NCI-H1417 treated with DMSO at 0.1 percent for 48 hours (cell line): ENCODE data around the gene CEBPA.

Experiments used
- DNase-seq: peaks from one replicate; lab custom pipeline; 2025; lab: John Stamatoyannopoulos, UW

The CEBPA gene

DNA sequence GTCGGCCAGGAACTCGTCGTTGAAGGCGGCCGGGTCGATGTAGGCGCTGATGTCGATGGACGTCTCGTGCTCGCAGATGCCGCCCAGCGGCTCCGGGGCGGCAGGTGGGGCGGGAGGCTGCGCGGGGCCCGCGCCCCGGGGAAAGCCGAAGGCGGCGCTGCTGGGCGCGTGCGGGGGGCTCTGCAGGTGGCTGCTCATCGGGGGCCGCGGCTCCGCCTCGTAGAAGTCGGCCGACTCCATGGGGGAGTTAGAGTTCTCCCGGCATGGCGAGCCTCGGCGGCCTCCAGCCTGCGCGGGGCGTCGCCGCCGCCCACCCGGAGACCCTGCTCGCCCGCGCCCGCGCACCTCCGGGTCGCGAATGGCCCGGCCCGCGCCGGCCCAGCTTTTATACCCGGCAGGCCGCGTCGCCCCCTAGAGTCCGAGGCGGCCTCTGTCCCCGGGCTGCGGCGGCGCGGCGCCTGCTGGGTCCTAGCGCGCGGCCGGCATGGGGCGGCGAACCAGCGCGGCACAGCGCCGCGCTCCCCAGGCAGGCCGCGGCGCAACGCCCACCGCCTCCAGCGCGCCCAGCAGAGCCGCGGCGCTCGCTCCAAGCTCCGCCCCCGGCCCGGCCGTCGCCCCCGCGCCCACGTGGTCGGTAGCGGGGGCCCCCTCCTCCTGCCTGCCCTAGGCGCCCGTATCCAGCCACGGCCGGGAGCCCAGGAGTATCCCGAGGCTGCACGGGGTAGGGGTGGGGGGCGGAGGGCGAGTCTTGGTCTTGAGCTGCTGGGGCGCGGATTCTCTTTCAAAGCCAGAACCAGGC is at the start of gene CEBPA:
Gene CEBPA, minus strand, starts transcription at position 360 of the 799 bp plus-strand sequence. Its CDS starts 120 bp downstream, at position 240.
- DNase-seq, result no peak

DNA sequence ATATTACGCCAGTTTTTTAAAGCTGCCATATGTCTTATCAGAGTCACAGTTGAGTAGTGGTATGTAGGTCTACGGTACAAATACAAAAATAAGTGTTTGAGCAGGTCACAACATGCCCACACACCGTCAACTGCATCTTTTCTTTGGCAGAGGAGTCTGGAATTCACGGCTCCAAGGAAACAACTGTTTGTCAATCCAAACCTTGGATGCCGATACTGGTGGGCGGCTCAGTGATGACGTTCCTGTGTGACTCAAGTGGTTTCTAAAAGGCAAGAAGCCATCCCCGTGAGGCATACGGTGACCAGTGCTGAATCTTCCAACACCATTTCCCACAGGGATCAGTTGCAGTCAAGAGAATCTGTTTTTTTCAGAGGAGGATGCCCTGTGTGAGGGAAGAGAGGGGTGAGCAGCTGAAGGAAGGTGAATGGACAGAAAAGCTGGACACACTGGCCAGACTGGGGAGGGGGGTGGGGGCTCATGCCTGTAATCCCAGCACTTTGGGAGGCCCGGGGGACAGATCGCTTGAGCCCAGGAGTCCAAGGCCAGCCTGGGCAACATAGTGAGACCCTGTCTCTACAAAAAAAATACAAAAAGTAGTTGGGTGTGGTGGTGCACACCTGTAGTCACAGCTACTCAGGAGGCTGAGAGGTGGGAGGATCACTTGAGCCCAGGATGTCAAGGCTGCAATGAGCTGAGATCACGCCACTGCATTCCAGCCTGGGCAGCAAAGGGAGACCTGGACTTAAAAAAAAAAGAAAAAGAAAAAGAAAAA is 48.4 kb upstream of the CEBPA start:
- no peak for DNase-seq

DNA sequence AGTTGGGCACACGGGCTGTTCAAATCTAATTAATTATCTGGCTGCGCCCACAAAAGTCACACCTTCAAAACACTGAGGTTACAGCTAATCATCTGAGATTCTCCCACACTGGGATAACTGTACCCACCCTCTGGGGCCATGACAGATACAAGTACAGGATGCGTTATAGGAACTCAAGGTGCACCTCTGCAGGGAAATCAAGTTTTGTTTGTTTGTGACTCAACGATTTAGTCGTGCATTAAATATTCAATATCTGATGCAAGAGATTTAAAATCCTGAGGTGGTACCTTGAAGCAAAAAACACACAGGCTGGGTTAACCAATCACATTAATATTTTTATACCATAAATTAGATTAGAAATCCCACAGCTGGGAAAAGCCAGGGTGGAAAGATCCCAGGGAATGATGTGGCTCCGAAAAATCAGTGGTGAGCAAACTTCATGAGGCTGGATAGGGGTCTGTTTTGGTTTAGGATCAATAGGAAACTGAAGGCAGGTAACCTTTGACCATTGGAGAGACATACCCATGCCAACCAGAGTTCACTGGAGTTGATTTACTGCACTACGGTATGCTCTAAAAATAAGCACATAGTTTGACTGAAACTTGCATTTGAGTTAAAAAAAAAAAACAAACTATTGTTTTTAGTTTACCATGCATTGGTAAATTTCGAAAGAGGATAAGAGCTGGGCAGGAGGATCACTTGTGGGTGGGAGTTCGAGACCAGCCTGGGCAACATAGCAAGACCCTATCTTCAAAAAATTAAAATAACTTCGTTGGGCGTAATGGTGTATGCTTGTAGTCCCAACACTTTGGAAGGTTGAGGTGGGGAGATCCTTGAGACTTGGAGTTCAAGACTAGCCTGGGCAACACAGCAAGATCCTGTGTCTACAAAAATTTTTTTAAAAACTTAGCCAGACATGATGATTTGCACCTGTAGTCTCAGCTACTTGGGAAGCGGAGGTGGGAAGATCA is 47.3 kb upstream of the CEBPA start:
- no peak for DNase-seq

DNA sequence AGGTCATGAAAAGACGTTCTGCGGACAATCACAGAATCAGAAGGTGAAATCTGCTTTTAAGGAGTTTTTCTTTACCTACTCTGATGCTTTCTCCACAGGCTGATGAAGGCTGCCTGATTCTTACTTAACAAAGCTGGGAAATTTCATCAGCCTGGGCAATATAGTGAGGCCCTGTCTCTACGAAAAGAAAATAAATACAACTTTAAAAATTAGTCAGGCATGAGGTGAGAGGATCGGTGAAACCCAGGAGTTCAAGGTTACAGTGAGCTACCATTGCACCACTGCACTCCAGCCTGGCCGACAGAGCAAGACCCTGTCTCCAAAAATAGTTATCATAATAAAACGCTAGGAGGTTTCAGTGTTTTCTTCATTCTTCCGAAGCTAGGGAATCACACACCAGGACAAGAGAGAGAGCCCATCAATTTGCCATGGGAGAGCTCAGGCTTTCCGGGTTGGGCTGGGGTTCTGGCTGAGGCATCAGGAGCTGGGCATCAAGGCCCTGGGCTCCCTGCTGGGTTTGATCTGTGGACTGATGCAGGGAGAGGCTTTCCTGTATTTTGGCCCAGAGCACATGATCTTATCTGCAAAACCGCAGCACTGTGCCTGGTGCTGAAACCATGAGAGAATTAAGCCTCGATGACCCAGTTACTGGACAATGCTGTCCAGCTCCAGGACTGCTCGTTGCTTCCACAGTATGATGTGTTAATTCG is 46.1 kb upstream of the CEBPA start:
- no peak for DNase-seq

DNA sequence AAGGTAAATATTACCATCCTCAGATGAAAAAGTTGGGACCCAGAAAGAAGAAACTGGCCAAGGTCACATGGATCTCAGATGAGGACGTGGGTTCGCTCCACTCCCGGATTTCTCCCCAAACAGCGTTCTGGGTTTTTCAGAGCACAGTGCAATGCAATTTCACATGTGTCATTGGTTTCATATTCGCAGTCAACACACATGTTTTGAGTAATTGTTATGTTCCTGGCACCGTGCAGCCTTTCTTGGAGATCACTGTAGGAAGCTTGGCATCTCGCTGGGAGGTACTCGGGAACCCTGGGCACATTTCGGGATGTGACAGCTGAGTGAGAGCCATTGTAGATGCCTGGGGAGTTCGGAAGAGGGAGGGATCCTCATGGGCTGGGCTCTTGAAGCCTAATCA is 45.0 kb upstream of the CEBPA start:
- DNase-seq, result no peak

DNA sequence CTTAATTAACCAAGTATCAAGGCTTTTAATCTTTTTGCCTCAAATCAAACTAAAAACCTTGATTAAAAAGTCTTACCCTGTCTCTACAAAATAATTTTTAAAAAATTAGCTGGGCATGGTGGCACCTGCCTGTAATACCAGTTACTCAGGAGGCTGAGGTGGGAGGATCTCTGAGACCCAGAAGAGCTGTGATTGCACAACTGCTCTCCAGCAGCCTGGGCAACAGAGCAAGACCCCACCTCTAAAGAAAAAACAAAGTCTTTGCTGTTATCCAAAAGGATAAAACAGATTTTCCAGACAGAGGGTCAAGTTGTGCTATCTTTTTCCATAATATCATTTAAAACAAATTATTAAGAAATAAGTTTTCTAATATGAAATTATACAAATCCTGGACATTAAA is 44.3 kb upstream of the CEBPA start:
- DNase-seq, result no peak

GRCh38 chr19:33345163-33345562 is 42.8 kb upstream of the CEBPA start:
- DNase-seq, result no peak

- no peak for DNase-seq
Measured at GRCh38 chr19:33344573-33344925, 42.2 kb upstream of the CEBPA start.

DNA sequence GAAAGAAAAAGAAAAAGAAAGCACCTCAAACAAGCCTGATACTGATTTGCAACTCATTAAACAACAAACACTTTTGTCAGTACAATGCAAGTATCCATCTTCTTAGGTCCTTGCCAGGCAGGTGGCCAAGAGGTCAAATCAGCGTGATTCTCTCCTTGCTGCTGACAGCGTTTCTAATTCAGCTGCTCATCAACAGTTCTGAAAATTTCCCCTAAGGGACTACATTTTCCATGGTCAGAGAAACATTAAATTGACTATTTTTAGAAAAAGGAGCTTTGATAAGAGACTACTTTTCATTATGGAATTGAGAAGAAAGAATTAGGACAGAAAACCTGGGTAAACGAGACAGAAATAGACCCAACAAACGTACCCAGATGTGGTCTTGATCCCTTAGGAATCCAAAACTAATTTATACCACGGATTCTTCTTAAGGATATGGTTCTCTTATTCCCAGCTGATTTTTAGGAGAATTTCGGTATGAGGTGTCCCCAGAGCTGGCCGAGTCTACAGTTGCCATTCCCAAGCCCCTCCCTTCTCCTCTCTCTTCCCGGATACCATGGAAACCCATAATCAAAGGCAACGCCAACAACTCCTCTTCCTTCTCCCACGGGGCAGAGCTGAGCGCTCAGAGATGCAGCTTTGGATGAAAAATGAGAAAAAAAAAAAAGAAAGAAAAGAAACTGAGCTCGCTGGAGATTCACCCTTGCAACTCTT is 41.7 kb upstream of the CEBPA start:
- no peak for DNase-seq

- no peak for DNase-seq
Measured at GRCh38 chr19:33343301-33343700, 41.0 kb upstream of the CEBPA start.

- DNase-seq, result no peak
Measured at GRCh38 chr19:33340991-33341390, 38.7 kb upstream of the CEBPA start.

DNA sequence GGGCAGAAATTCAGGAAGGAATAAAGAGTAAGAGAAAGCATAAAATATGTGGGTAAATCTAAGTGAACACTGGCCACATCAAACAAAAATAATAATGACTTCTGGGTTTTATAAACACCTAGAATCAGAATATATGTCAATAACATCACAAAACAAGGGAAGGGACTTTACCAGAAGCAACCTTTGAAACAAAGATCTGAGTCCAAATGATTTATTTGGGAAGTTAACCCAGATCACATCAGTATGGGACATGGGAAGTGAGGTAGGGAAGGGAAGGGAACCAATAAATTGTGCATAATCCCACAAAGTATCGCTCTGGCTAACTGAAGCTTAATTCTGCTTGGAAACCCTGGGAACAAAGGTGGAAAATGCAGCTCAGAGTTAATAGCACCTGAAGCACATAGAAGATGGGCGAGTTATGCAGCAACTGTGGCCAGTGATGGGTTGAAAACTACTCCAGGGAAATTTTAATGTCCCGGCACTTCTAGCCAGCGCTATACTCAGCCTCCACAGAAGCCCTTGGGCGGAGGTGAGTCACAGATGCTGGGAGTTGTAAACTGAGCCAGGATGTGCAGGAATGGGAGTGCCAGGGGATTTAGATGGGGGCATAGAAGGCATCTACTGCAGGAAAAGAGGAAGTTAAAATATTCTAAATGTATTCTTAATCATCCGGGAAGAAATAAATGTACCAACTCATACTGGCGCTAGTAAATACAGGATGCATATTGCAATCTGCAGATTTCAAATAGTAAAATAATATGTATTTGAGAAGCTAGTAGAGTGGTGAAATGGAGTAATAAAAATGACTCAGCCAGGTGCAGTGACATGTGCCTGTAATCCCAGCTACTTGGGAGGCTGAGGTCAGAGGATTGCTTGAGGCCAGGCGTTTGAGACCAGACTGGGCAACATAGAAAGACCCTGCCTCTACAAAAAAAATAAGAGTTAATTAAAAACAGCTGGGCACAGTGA is 37.0 kb upstream of the CEBPA start:
- DNase-seq, result no peak

GRCh38 chr19:33335446-33335845 is 33.1 kb upstream of the CEBPA start:
- DNase-seq, result no peak

DNA sequence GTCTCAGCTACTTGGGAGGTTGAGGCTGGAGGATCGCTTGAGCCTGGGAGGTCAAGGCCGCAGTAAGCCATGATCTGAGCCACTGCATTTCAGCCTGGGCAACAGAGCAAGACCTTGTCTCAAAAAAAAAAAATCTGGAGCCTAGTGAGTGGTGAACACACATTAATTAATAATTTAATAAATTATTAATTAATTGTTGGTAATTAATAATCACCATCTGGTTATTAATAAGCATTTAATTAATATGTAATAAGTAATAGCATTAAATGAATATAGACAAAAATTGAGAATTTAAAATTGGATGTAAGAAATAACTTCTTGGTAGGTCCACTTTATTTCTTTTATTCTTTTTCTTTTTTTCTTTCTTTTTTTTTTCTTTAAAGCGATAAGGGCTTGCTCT is 31.9 kb upstream of the CEBPA start:
- no peak for DNase-seq

GRCh38 chr19:33333642-33334041 is 31.3 kb upstream of the CEBPA start:
- DNase-seq, result no peak

GRCh38 chr19:33333151-33333550 is 30.8 kb upstream of the CEBPA start:
- DNase-seq, result no peak

- no peak for DNase-seq
Measured at GRCh38 chr19:33332248-33332647, 29.9 kb upstream of the CEBPA start.

DNA sequence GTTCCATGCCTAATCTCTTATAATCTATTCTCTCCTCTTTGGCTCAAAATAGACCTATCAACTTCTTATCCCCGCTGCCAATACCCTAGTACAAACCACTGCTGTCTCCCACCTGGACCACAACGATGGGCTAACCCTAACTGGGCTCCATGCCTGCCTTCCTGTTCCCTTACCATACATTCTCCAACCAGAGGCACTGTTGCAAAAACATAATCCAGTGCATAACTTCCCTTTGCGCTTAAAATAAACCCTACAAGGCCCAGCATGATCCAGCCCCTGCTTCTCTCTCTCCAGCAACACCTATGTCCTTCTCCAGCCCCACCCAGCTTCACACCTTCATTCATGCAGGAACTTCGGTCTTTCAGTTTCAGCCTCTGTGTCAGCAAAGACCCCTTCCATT is 27.4 kb upstream of the CEBPA start:
- no peak for DNase-seq

- no peak for DNase-seq
Measured at GRCh38 chr19:33329060-33329459, 26.7 kb upstream of the CEBPA start.

GRCh38 chr19:33325920-33326319 is 23.6 kb upstream of the CEBPA start:
- DNase-seq, result no peak
